GM23338 (cell line): ENCODE measurements around the gene SLC4A5. TPM values are rescaled to one million over a fixed set of nuclear protein-coding genes. Genes with fewer than 3 reads are reported as not detected.

Experiments used
- ATAC-seq: fragments of 200-7000 bp; cut with Tn5 transposase; 3 replicates; pipeline ENCODE4 v1.9.1; 2020
- DNase-seq: peaks from one replicate; pipeline ENCODE4 v3.0.0-alpha.2; 2015; ENCODE audit warnings: low spot score
- H2AFZ ChIP-seq: fragments of 200-600 bp; sonication (generic); 2 replicates; pipeline ENCODE4 v1.8.0; 2016; ENCODE audit warnings: antibody characterized with exemption, mild to moderate bottlenecking, moderate library complexity
- H3F3A ChIP-seq: fragments of 200-600 bp; sonication (generic); replicated peaks from 2 replicates; pipeline ENCODE4 v1.8.0; 2017; ENCODE audit warnings: antibody characterized with exemption, mixed run types, low read depth
- H3K27ac ChIP-seq: fragments of 200-600 bp; sonication (generic); 2 replicates; pipeline ENCODE4 v1.6.1; 2016; ENCODE audit warnings: low read depth
- H3K27me3 ChIP-seq: fragments of 200-600 bp; sonication (generic); 2 replicates; pipeline ENCODE4 v1.8.0; 2016; ENCODE audit warnings: mild to moderate bottlenecking, mixed run types, moderate library complexity; ENCODE audit not compliant: insufficient read depth
- H3K36me3 ChIP-seq: fragments of 200-600 bp; sonication (generic); 2 replicates; pipeline ENCODE4 v1.8.0; 2016; ENCODE audit warnings: mild to moderate bottlenecking; ENCODE audit not compliant: insufficient read depth
- H3K4me1 ChIP-seq: fragments of 200-600 bp; sonication (generic); 2 replicates; pipeline ENCODE4 v1.8.0; 2016; ENCODE audit warnings: mild to moderate bottlenecking, moderate library complexity; ENCODE audit not compliant: insufficient read depth
- H3K4me2 ChIP-seq: fragments of 200-600 bp; sonication (generic); 2 replicates; pipeline ENCODE4 v1.7.1; 2017; ENCODE audit warnings: mixed run types
- H3K4me3 ChIP-seq: fragments of 200-600 bp; sonication (generic); 2 replicates; pipeline ENCODE4 v1.6.1; 2016; ENCODE audit warnings: mixed run types
- H3K79me2 ChIP-seq: fragments of 200-600 bp; sonication (generic); replicated peaks from 2 replicates; pipeline ENCODE4 v1.8.0; 2017; ENCODE audit warnings: mild to moderate bottlenecking; ENCODE audit not compliant: insufficient read depth
- H3K9me2 ChIP-seq: fragments of 200-600 bp; sonication (generic); 2 replicates; pipeline ENCODE4 v1.8.0; 2017; ENCODE audit not compliant: insufficient read depth
- H4K20me1 ChIP-seq: fragments of 200-600 bp; sonication (generic); replicated peaks from 2 replicates; pipeline ENCODE4 v1.8.0; 2017; ENCODE audit warnings: mild to moderate bottlenecking; ENCODE audit not compliant: insufficient read depth
- H3K27ac Mint-ChIP-seq: 2 replicates; pipeline ENCODE4 v1.8.0; 2020; ENCODE audit warnings: inconsistent platforms, mild to moderate bottlenecking, moderate library complexity, mixed read lengths
- H3K27me3 Mint-ChIP-seq: 3 replicates; pipeline ENCODE4 v1.8.0; 2022; ENCODE audit warnings: low read depth, mild to moderate bottlenecking, moderate library complexity, mixed read lengths, inconsistent platforms; ENCODE audit not compliant: insufficient read depth, poor library complexity
- H3K36me3 Mint-ChIP-seq: 3 replicates; pipeline ENCODE4 v1.8.0; 2021; ENCODE audit warnings: low read depth, mild to moderate bottlenecking, inconsistent platforms, moderate library complexity, mixed read lengths
- H3K4me1 Mint-ChIP-seq: 3 replicates; pipeline ENCODE4 v1.8.0; 2020; ENCODE audit warnings: mild to moderate bottlenecking, inconsistent platforms, mixed read lengths
- H3K4me3 Mint-ChIP-seq: 3 replicates; pipeline ENCODE4 v1.8.0; 2021; ENCODE audit warnings: moderate library complexity, mild to moderate bottlenecking, inconsistent platforms, mixed read lengths
- H3K9me3 Mint-ChIP-seq: 3 replicates; pipeline ENCODE4 v1.8.0; 2020; ENCODE audit warnings: moderate library complexity, mild to moderate bottlenecking, inconsistent platforms, mixed read lengths
- CREB1 ChIP-seq: fragments of 250-450 bp; sonication (Bioruptor Pico); IDR thresholded peaks from 2 replicates; pipeline ENCODE4 v1.5.0; 2020; ENCODE audit warnings: low read depth, mild to moderate bottlenecking, moderate library complexity
- CTCF ChIP-seq, 2 experiments: fragments of 200-600 bp in 1 of 2; sonication (generic) in 1 of 2; conservative IDR thresholded peaks; 2 replicates each; pipeline versions ENCODE4 v1.5.1 to v1.6.1; 2016 to 2017; ENCODE audit warnings: antibody characterized with exemption in 2 of 2, low read depth in 2 of 2, mild to moderate bottlenecking in 2 of 2, moderate library complexity in 1 of 2
- ETS1 ChIP-seq: IDR thresholded peaks from 2 replicates; pipeline ENCODE4 v1.6.1; 2016; ENCODE audit warnings: antibody characterized with exemption
- EZH2 ChIP-seq: fragments of 200-600 bp; sonication (generic); IDR thresholded peaks from one replicate; pipeline ENCODE4 v1.8.0; 2017; ENCODE audit warnings: antibody characterized with exemption, mild to moderate bottlenecking, low read depth; ENCODE audit not compliant: unreplicated experiment
- EZH2phosphoT487 ChIP-seq: fragments of 200-600 bp; sonication (generic); IDR thresholded peaks from one replicate; pipeline ENCODE4 v1.8.1; 2018; ENCODE audit warnings: antibody characterized with exemption; ENCODE audit not compliant: unreplicated experiment
- POLR2AphosphoS5 ChIP-seq: IDR thresholded peaks from 2 replicates; pipeline ENCODE4 v1.6.1; 2016; ENCODE audit warnings: antibody characterized with exemption, low read depth
- REST ChIP-seq: IDR thresholded peaks from one replicate; pipeline ENCODE4 v1.6.1; 2018; ENCODE audit warnings: antibody characterized with exemption; ENCODE audit not compliant: unreplicated experiment
- STAT1 ChIP-seq: IDR thresholded peaks from one replicate; pipeline ENCODE4 v1.6.1; 2016; ENCODE audit warnings: antibody characterized with exemption; ENCODE audit not compliant: unreplicated experiment
- ZNF114 ChIP-seq: fragments of 250-450 bp; sonication (Bioruptor Pico); IDR thresholded peaks from 2 replicates; pipeline ENCODE4 v1.5.0; 2020; ENCODE audit warnings: mild to moderate bottlenecking, moderate library complexity
- ZNF331 ChIP-seq: fragments of 250-450 bp; sonication (Bioruptor Pico); IDR thresholded peaks from 2 replicates; pipeline ENCODE4 v1.5.0; 2020; ENCODE audit warnings: low read depth, mild to moderate bottlenecking, moderate library complexity
- ZNF462 ChIP-seq: fragments of 250-450 bp; sonication (Bioruptor Pico); IDR thresholded peaks from 2 replicates; pipeline ENCODE4 v1.5.0; 2020; ENCODE audit warnings: mild to moderate bottlenecking, moderate library complexity
- polyA plus RNA-seq: library from polyadenylated mRNA; unstranded; fragments of >200 nt; fragmentation: Nextera tagmentation; extraction: Ambion mirVana; gene quantifications from 2 replicates; pipeline ENCODE4 v1.2.1, GENCODE V29; 2016
- total RNA-seq: library from RNA; depleted of rRNA; stranded (reverse); fragments of >200 nt; shearing (Covaris generic); gene quantifications from 2 replicates; pipeline ENCODE4 v1.2.3, GENCODE V29; 2014

SLC4A5 gene
- total and polyA plus RNA-seq, 2 experiments from 2014 or later: 0.24 to 0.70 TPM

GRCh38 chr2:74281141-74281975, 61.9 kb downstream of the SLC4A5 start:
- no peaks in the 10 kb centered on the region for H3K36me3 ChIP-seq
- H4K20me1 ChIP-seq: no peaks in the 10 kb centered on the region
- H3F3A ChIP-seq: no peaks in the 10 kb centered on the region
- H3K4me3 ChIP-seq: no peak overlapping the region
- no peaks in the 10 kb centered on the region for H3K79me2 ChIP-seq
- H3K4me3 Mint-ChIP-seq: no peak overlapping the region
- no peak overlapping the region for H3K27ac ChIP-seq
- ATAC-seq (no peak), DNase-seq (no peak)
- no peak overlapping the region for H2AFZ ChIP-seq
- H3K27me3 ChIP-seq: peaks cover 4% of the 10 kb centered on the region; the same call in 1 of the 2 replicates
- H3K4me1 ChIP-seq: no peaks in the 10 kb centered on the region
- no peaks in the 10 kb centered on the region for H3K36me3 Mint-ChIP-seq
- H3K27ac Mint-ChIP-seq: no peak overlapping the region
- no peak for TF ChIP-seq POLR2AphosphoS5
- no peak for TF ChIP-seq CTCF (conservative IDR thresholded peaks at IDR 0.05; ENCODE audit: low read depth in 2 of 2)
- no peak for TF ChIP-seq ZNF114 (CRISPR knock-in tag)
- no peak for TF ChIP-seq REST
- TF ChIP-seq EZH2phosphoT487: no peak
- no peak for TF ChIP-seq ZNF331 (CRISPR knock-in tag)
- no peak for TF ChIP-seq EZH2
- no peak for TF ChIP-seq STAT1
- no peak for TF ChIP-seq ETS1
- TF ChIP-seq CREB1 (CRISPR knock-in tag): no peak
- no peak for TF ChIP-seq ZNF462 (CRISPR knock-in tag)
- no peaks in the 10 kb centered on the region for H3K4me1 Mint-ChIP-seq
- peaks cover 8% of the 10 kb centered on the region; the same call in 1 of the 2 replicates for H3K9me2 ChIP-seq
- peaks cover 11% of the 10 kb centered on the region for H3K27me3 Mint-ChIP-seq
- no peaks in the 10 kb centered on the region for H3K9me3 Mint-ChIP-seq
- H3K4me2 ChIP-seq: no peak overlapping the region
